CD4-positive, alpha-beta T cell (primary cell): ENCODE measurements around the gene ITGB8. TPM values are rescaled to one million over a fixed set of nuclear protein-coding genes. Genes with fewer than 3 reads are reported as not detected.

Experiments
- ATAC-seq: fragments of 200-7000 bp; cut with Tn5 transposase; one replicate; pipeline ENCODE4 v1.10.0; 2022; ENCODE audit warnings: mild to moderate bottlenecking; ENCODE audit not compliant: poor library complexity
- CTCF ChIA-PET: fragments of 350-600 bp; sonication (Branson Sonifier 250); formaldehyde crosslinking; loops from one replicate; lab custom pipeline; 2021; ENCODE audit warnings: antibody characterized with exemption, inconsistent platforms; lab: Charles Lee
- POLR2A ChIA-PET: fragments of 350-600 bp; sonication (Branson Sonifier 250); formaldehyde crosslinking; loops from one replicate; lab custom pipeline; 2021; ENCODE audit warnings: antibody characterized with exemption, inconsistent platforms; lab: Charles Lee
- DNase-seq, 14 experiments: peaks; one replicate each; pipeline ENCODE4 v3.0.0-alpha.2; 2013 to 2020; ENCODE audit warnings: mixed read lengths in 2 of 14
- H3K27ac ChIP-seq, 2 donors: one replicate each; pipeline versions ENCODE4 v1.5.1 to v1.7.0; 2013; ENCODE audit warnings: low read length in 2 of 2, low read depth in 1 of 2, mild to moderate bottlenecking in 1 of 2
- H3K27me3 ChIP-seq, 2 experiments: 1 replicate in 1 of 2; 2 replicates in 1 of 2; pipeline versions ENCODE4 v1.6.1 to v1.7.0; 2013; ENCODE audit warnings: low read length in 2 of 2, control low read depth in 1 of 2, mild to moderate bottlenecking in 1 of 2, moderate library complexity in 1 of 2; ENCODE audit not compliant: insufficient read depth in 2 of 2, control insufficient read depth in 1 of 2
- H3K36me3 ChIP-seq: one replicate; pipeline ENCODE4 v1.6.1; 2013; ENCODE audit warnings: low read length, control low read depth; ENCODE audit not compliant: insufficient read depth
- H3K4me1 ChIP-seq: one replicate; pipeline ENCODE4 v1.6.1; 2013; ENCODE audit warnings: low read length, control low read depth; ENCODE audit not compliant: insufficient read depth
- H3K4me3 ChIP-seq: one replicate; pipeline ENCODE4 v1.5.1; 2013; ENCODE audit warnings: mild to moderate bottlenecking, low read length, moderate library complexity
- H3K9me3 ChIP-seq, 2 experiments: 1 replicate in 1 of 2; 2 replicates in 1 of 2; pipeline versions ENCODE4 v1.6.1 to v1.7.0; 2013; ENCODE audit warnings: low read length in 2 of 2, mild to moderate bottlenecking in 2 of 2, control low read depth in 1 of 2, moderate library complexity in 1 of 2; ENCODE audit not compliant: control insufficient read depth in 1 of 2, insufficient read depth in 1 of 2
- H3K27ac Mint-ChIP-seq: one replicate; pipeline ENCODE4 v1.8.0; 2020; ENCODE audit warnings: mixed read lengths
- H3K27me3 Mint-ChIP-seq: one replicate; pipeline ENCODE4 v1.8.0; 2021; ENCODE audit warnings: mixed read lengths
- H3K36me3 Mint-ChIP-seq: one replicate; pipeline ENCODE4 v1.8.0; 2021; ENCODE audit warnings: low read depth, mixed read lengths
- H3K4me1 Mint-ChIP-seq: one replicate; pipeline ENCODE4 v1.8.0; 2021; ENCODE audit warnings: low read depth, mixed read lengths
- H3K4me3 Mint-ChIP-seq: one replicate; pipeline ENCODE4 v1.8.0; 2020; ENCODE audit warnings: mild to moderate bottlenecking, mixed read lengths
- H3K9me3 Mint-ChIP-seq: one replicate; pipeline ENCODE4 v1.8.0; 2020; ENCODE audit warnings: mixed read lengths
- intact Hi-C, 2 experiments: fragments of 100-400 bp; cut with DNase I in 1 of 2; cut with micrococcal nuclease in 1 of 2; formaldehyde crosslinking; loops; one replicate each; pipeline versions ENCODE4 v1.15.1 to v1.9.0; 2023 to 2025; cut with DNase I, micrococcal nuclease
- total RNA-seq, 174 experiments: library from RNA in 2 of 174; stranded (reverse) in 2 of 174; gene quantifications; one replicate each; pipeline ENCODE4 v1.2.3 and lab custom pipeline; 2021 to 2026
- TF ChIP-seq, protein P1 (sequence below): fragments of 200-600 bp; IDR thresholded peaks from one replicate; pipeline ENCODE4 v1.8.0; 2022; ENCODE audit warnings: antibody characterized with exemption, mild to moderate bottlenecking

Gene ITGB8
- total RNA-seq, 2 experiments from 2014 or later: not detected

DNA sequence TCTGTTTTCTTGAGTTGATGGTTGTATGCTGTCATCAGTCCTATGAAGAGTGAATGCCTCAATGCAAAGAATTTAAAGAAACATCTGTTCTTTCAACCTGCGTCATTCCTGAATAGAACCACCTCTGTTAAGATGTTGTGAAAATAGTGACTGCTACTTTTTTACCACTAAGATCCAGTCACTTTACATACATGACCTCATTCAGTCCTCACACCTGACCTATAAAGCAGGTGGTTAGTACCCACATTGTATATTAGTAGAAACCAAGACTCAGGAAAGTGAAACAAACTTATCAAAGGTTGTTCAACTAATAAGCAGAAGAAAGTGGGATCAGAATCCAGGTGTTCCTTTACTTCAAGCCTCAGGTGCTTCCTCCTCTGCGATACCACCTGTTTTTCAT lies 64.8 kb downstream of the ITGB8 start:
- H3K4me1 ChIP-seq: no peaks in the 10 kb centered on the region
- Mint-ChIP-seq H3K27ac (no peak overlapping the region), H3K36me3 (no peaks in the 10 kb centered on the region), H3K9me3 (no peaks in the 10 kb centered on the region), H3K4me1 (no peaks in the 10 kb centered on the region), H3K4me3 (no peak overlapping the region), H3K27me3 (no peaks in the 10 kb centered on the region)
- TF ChIP-seq, protein P1, sequence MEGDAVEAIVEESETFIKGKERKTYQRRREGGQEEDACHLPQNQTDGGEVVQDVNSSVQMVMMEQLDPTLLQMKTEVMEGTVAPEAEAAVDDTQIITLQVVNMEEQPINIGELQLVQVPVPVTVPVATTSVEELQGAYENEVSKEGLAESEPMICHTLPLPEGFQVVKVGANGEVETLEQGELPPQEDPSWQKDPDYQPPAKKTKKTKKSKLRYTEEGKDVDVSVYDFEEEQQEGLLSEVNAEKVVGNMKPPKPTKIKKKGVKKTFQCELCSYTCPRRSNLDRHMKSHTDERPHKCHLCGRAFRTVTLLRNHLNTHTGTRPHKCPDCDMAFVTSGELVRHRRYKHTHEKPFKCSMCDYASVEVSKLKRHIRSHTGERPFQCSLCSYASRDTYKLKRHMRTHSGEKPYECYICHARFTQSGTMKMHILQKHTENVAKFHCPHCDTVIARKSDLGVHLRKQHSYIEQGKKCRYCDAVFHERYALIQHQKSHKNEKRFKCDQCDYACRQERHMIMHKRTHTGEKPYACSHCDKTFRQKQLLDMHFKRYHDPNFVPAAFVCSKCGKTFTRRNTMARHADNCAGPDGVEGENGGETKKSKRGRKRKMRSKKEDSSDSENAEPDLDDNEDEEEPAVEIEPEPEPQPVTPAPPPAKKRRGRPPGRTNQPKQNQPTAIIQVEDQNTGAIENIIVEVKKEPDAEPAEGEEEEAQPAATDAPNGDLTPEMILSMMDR: no peak
- DNase-seq (no peak), ATAC-seq (no peak)
- no peaks in the 10 kb centered on the region for H3K9me3 ChIP-seq
- H3K36me3 ChIP-seq: no peaks in the 10 kb centered on the region
- POLR2A ChIA-PET: no interaction called here
- H3K27ac ChIP-seq: no peak overlapping the region
- no peak overlapping the region for H3K4me3 ChIP-seq
- no peaks in the 10 kb centered on the region for H3K27me3 ChIP-seq
- intact Hi-C loops: no loop called here
- CTCF ChIA-PET: no interaction called here

DNA sequence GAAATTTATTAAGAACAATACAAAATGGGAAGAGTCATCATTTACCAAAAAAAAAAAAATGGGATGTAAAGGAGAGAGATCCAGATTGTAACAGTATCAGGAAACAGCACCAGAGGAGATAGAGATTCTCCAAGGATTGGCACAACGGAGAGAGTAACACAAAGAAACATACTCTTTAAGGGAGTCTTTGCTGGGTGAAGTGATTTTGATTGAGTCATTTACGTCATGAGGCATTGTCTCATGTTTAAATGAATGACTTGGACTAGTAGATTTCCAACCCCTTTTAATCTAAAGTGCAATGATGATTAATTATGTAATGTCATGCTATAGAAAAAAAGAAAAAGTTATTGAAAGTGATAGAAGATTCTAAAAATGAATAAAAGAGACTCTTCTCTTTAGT lies 68.8 kb downstream of the ITGB8 start:
- Histone ChIP-seq H3K27ac (no peak overlapping the region), H3K4me3 (no peak overlapping the region), H3K4me1 (no peaks in the 10 kb centered on the region), H3K9me3 (peaks cover 0 to 4% of the 10 kb centered on the region in 2 experiments), H3K36me3 (no peaks in the 10 kb centered on the region), H3K27me3 (no peaks in the 10 kb centered on the region)
- Mint-ChIP-seq H3K4me1 (no peaks in the 10 kb centered on the region), H3K27me3 (no peaks in the 10 kb centered on the region), H3K36me3 (no peaks in the 10 kb centered on the region), H3K9me3 (no peaks in the 10 kb centered on the region), H3K27ac (no peak overlapping the region), H3K4me3 (no peak overlapping the region)
- ChIA-PET POLR2A (no interaction called here), CTCF (no interaction called here)
- peak in 2 of 14 experiments; percentile 4 to 21 for DNase-seq
- intact Hi-C loops: no loop called here
- TF ChIP-seq, protein P1: no peak
- ATAC-seq: no peak

DNA sequence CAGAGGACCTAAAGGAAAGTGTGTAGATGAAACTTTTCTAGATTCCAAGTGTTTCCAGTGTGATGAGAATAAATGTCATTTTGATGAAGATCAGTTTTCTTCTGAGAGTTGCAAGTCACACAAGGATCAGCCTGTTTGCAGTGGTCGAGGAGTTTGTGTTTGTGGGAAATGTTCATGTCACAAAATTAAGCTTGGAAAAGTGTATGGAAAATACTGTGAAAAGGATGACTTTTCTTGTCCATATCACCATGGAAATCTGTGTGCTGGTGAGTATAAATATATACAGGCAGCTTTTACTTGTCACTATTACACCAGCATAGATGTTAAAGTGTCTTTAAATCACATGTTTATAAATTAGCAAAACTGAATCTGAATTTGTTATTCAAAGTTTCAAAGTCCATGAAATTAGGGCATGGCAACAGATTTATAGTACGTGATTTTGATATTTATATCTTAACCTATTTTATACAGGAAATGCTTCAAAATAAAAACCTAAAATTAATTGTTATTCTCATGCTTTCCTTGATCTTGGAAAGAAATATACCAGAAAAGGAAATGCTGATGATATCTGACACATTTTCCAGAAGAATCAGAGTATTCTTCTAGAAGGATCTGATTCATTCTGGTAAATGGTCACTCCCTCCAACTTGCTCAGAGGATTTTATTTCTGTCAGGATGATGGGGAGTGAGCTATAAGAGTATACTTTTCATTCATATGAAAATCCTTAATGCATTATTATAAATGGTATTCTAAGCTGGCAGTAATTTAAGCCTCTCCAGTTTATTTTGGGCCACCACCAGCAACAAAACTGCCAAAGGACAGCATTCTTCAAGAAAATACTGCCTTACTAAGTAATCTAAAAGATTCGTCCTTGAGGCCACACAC lies 71.4 kb downstream of the ITGB8 start:
- no peaks in the 10 kb centered on the region for H3K27me3 ChIP-seq
- ChIA-PET CTCF (no interaction called here), POLR2A (no interaction called here)
- TF ChIP-seq, protein P1: no peak
- H3K27me3 Mint-ChIP-seq: no peaks in the 10 kb centered on the region
- no peaks in the 10 kb centered on the region for H3K36me3 ChIP-seq
- H3K4me1 ChIP-seq: no peaks in the 10 kb centered on the region
- no peak for DNase-seq
- H3K4me1 Mint-ChIP-seq: no peaks in the 10 kb centered on the region
- no peak overlapping the region for H3K4me3 Mint-ChIP-seq
- peaks cover 0 to 6% of the 10 kb centered on the region in 2 experiments for H3K9me3 ChIP-seq
- H3K36me3 Mint-ChIP-seq: no peaks in the 10 kb centered on the region
- no peak overlapping the region for H3K4me3 ChIP-seq
- H3K27ac Mint-ChIP-seq: no peak overlapping the region
- ATAC-seq: no peak
- intact Hi-C loops: no loop called here
- H3K9me3 Mint-ChIP-seq: no peaks in the 10 kb centered on the region
- no peak overlapping the region for H3K27ac ChIP-seq
